ENCODE data around the gene LIPG.

DNA sequence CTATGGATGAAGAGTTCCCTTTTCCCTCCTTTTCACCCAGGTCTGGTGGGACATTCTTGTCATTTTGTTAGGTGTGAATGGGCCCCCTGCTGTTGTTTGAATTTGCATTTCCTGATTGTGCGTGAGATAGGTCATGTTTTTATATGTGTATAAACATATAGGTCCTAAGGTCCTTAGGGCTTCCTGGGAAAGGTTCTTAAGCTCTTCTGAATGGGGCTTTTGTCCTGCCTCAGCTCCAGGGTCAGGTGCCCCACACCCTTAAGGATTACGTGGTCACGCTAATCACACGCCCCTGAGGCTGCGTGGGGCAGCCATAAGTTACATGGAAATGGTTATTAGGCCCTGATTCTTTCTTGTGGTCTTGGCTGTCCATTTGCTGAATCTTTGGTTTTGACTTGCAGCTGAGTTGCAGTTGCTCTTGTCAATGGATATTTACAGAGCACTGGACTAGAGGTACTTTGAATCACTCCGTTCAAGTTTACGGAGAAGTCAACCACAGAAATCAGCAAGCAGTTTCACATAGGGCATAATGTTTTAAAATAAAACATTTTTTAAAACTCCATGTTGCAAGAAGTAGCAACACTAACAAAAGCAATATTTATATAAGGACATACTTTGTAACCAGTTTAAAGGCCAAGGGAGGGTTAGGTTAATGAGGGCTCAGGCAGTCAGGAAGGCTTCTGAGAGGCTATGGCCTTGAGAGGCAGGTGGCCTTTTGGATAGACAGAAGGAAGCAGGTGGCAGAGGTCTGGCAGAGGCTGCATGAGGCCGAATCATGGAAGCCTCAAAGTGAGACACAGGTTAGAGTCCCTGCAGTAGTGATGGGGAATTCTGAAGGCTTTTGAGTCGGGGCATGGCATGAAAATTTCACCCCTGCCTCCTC, 24.2 kb downstream of the LIPG start:
- TF ChIP-seq, protein P1, sequence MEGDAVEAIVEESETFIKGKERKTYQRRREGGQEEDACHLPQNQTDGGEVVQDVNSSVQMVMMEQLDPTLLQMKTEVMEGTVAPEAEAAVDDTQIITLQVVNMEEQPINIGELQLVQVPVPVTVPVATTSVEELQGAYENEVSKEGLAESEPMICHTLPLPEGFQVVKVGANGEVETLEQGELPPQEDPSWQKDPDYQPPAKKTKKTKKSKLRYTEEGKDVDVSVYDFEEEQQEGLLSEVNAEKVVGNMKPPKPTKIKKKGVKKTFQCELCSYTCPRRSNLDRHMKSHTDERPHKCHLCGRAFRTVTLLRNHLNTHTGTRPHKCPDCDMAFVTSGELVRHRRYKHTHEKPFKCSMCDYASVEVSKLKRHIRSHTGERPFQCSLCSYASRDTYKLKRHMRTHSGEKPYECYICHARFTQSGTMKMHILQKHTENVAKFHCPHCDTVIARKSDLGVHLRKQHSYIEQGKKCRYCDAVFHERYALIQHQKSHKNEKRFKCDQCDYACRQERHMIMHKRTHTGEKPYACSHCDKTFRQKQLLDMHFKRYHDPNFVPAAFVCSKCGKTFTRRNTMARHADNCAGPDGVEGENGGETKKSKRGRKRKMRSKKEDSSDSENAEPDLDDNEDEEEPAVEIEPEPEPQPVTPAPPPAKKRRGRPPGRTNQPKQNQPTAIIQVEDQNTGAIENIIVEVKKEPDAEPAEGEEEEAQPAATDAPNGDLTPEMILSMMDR (conservative IDR thresholded peaks at IDR 0.05; ENCODE audit: low read length), result no peak
- TF ChIP-seq EZH2phosphoT487 (IDR thresholded peaks at IDR 0.05; ENCODE audit: borderline replicate concordance), result no peak
